C4-2B (cell line): Measurements from ENCODE around the gene RSRC1.

ENCODE experiments used
- H3K27ac ChIP-seq: fragments of 450-650 bp; 2 replicates; pipeline ENCODE4 v1.5.1; 2017
- ZFX ChIP-seq: fragments of 450-650 bp; IDR thresholded peaks from 2 replicates; pipeline ENCODE4 v1.6.1; 2017
- TF ChIP-seq, protein P1 (sequence below): fragments of 450-650 bp; conservative IDR thresholded peaks from 2 replicates; pipeline ENCODE4 v1.5.1; 2017; ENCODE audit warnings: mild to moderate bottlenecking

The RSRC1 gene

DNA sequence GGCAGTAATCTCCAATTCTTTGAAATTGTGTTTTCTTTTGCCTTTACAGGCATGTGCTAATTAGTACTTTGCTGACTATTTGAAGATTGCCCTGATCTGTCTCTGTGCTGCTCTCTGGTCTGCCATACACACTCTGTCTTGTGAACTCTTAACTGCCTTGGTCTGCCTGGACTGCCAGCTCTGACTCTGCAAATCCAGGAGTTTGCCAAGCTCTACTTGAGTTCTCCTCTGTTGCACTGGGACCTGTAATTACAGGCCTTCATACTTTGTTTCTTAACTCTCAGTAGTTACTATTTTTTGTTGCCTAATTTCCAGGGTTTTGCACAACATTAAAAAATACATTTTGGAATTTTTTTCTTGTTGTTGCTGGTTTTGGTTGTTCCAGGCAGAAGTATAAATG lies 155.0 kb downstream of the RSRC1 start:
- no peak overlapping the region for H3K27ac ChIP-seq
- TF ChIP-seq, protein P1, sequence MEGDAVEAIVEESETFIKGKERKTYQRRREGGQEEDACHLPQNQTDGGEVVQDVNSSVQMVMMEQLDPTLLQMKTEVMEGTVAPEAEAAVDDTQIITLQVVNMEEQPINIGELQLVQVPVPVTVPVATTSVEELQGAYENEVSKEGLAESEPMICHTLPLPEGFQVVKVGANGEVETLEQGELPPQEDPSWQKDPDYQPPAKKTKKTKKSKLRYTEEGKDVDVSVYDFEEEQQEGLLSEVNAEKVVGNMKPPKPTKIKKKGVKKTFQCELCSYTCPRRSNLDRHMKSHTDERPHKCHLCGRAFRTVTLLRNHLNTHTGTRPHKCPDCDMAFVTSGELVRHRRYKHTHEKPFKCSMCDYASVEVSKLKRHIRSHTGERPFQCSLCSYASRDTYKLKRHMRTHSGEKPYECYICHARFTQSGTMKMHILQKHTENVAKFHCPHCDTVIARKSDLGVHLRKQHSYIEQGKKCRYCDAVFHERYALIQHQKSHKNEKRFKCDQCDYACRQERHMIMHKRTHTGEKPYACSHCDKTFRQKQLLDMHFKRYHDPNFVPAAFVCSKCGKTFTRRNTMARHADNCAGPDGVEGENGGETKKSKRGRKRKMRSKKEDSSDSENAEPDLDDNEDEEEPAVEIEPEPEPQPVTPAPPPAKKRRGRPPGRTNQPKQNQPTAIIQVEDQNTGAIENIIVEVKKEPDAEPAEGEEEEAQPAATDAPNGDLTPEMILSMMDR: no peak
- TF ChIP-seq ZFX: no peak

DNA sequence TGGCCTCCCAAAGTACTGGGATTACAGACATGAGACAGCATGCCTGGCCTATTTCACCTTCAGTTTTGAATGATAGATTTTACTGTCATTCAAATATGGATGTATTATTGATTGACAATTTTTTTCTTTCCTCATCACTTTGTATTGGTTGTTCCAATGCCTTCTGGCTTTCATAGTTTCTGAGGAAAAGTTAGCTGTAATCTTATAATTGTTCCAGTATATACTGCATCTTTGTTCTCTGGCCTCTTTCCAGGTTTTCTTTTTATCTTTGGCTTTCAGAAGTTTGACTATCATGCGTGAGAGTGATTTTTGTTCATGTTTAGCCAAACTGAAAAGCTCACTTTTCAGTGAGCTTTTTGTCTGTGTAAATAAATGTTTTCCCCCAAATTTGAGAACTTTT lies 157.1 kb downstream of the RSRC1 start:
- no peak overlapping the region for H3K27ac ChIP-seq
- TF ChIP-seq, protein P1: no peak
- TF ChIP-seq ZFX: no peak

DNA sequence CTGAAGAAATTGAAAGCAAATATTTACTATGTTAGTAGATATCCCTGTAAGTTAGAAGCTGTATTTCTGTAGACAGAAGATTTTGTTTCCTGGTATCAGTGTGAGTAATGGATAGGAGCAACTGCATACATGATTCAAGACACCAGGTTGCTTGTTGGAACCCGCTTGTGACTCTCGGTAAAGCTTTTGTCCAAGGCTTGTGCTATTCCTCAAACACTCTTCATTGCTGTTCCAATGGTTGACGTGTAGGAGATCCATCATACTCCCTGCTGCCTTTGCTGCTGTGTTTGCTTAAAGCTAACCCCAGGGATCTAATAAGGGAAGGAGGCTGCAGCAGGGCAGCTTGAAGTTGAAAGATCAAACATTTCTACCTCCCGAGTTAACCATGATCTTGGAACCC lies 160.1 kb downstream of the RSRC1 start:
- no peak overlapping the region for H3K27ac ChIP-seq
- TF ChIP-seq, protein P1: no peak
- no peak for TF ChIP-seq ZFX

DNA sequence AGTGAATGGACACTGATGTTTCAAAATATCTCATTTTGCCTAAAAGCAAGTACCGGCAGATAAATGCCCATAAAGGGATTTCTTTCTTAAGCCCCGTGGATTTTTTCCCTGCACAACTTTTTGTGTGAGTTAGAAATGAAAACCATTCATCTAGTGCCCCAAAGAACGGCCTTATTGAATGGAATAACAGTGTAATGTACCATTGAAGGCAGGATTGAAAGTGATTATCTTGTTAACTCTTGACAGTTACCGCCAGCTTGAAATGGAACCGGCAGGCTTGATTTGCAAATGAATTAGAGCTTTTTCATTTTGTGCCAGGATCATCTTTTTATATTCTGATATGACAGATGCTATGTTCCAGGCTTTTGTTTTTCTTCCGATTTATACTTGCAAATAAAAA lies 162.2 kb downstream of the RSRC1 start:
- no peak overlapping the region for H3K27ac ChIP-seq
- no peak for TF ChIP-seq ZFX
- TF ChIP-seq, protein P1: no peak

DNA sequence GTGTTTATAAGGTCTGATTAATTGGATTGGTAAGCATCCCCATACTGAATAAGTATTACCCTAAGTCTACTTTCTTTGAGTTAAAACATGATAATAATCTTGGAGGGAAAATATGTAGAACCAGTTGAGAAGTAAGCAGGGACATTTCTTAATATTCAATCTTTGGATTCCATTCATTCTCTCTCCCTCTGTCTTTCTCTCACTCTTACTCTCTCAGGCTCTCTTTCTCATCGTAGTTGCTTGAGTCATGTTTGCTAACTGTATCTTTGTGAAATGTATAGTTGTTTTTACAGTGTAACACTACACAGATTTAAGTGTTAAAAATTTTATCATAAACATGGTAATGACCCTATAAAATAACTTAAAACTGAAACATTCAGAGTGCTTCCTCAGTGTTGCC lies 163.8 kb downstream of the RSRC1 start:
- no peak for TF ChIP-seq ZFX
- TF ChIP-seq, protein P1: no peak
- no peak overlapping the region for H3K27ac ChIP-seq

DNA sequence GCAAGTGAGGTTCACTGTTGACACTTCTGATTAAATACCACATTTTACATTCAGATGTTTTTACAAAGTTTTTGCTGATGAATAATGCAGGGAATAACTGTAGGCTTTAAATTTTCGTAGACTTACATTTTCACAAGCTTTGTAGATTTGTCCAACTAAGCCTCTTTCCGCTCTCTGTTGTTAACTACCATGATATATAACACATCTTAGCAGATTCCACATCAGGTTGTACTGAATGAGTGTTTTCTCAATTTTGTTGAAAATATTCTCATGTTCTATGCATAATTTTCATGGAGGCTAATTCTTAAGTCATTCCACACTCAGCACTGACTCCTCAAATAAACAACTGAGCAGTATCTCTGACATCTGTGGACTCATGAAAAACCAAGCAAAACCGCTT lies 168.3 kb downstream of the RSRC1 start:
- H3K27ac ChIP-seq: no peak overlapping the region
- TF ChIP-seq, protein P1: no peak
- no peak for TF ChIP-seq ZFX

DNA sequence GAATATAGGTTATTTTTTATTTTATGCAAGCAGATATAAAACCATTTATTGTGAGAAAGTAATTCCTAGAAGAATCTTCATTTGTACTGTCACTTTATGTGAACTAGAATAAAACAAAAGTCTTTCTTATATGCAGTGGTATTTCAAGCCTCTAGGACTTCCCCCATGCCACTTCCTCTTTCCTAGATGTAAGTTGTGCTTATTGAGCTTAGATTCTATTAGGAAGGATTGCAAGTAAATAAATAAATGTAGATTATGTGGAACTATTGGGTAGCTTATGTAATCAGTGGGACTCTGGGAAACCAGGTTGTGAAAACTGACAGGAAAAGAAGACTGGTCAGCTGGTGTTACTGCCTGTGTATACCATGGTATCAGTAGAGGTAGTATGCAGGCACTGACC lies 169.7 kb downstream of the RSRC1 start:
- H3K27ac ChIP-seq: no peak overlapping the region
- no peak for TF ChIP-seq ZFX
- TF ChIP-seq, protein P1: no peak
